Ascending aorta (tissue), 2 donors: ENCODE measurements around the gene UACA. TPM values are rescaled to one million over a fixed set of nuclear protein-coding genes. Genes with fewer than 3 reads are reported as not detected.

Experiments
- DNase-seq, 2 donors: peaks; one replicate each; pipeline ENCODE4 v3.0.0-alpha.2; 2019; ENCODE audit warnings: low spot score in 2 of 2
- H3K27ac ChIP-seq, 2 donors: fragments of 200-600 bp; sonication (generic); one replicate each; pipeline ENCODE4 v1.5.1; 2016 to 2017; ENCODE audit warnings: mild to moderate bottlenecking in 1 of 2
- H3K27me3 ChIP-seq: fragments of 200-600 bp; sonication (generic); one replicate; pipeline ENCODE4 v1.5.1; 2017
- H3K36me3 ChIP-seq, 2 donors: fragments of 200-600 bp; sonication (generic); one replicate each; pipeline ENCODE4 v1.5.1; 2016
- H3K4me1 ChIP-seq, 2 donors: fragments of 200-600 bp; sonication (generic); one replicate each; pipeline ENCODE4 v1.5.1; 2016 to 2017; ENCODE audit warnings: mild to moderate bottlenecking in 1 of 2
- H3K4me3 ChIP-seq, 2 donors: fragments of 200-600 bp; sonication (generic); one replicate each; pipeline ENCODE4 v1.5.1; 2016 to 2017; ENCODE audit warnings: mild to moderate bottlenecking in 1 of 2
- H3K9me3 ChIP-seq, 2 donors: fragments of 200-600 bp; sonication (generic); one replicate each; pipeline ENCODE4 v1.5.1; 2016
- CTCF ChIP-seq, 3 experiments: fragments of 200-600 bp in 2 of 3; fragments of 450-650 bp in 1 of 3; sonication (generic) in 2 of 3; IDR thresholded peaks; one replicate each; pipeline ENCODE4 v1.5.1; 2016 to 2019; ENCODE audit warnings: antibody characterized with exemption in 3 of 3, mild to moderate bottlenecking in 1 of 3, moderate library complexity in 1 of 3
- intact Hi-C: fragments of 100-400 bp; cut with DNase I; formaldehyde crosslinking; loops from one replicate; pipeline ENCODE4 v1.15.1; 2023
- total RNA-seq: library from RNA; depleted of rRNA; stranded (reverse); fragments of >200 nt; gene quantifications from one replicate; pipeline ENCODE4 v1.1.0, GENCODE V29; 2016

The UACA gene
- total RNA-seq, 1 donor from 2014 or later: 34.0 TPM

GRCh38 chr15:70763950-70764730 is 782 bp upstream of the UACA start:
- Histone ChIP-seq H3K27me3 (no peaks in the 10 kb centered on the region), H3K9me3 (no peaks in the 10 kb centered on the region), H3K36me3 (no peaks in the 10 kb centered on the region), H3K27ac (peak overlapping the region; percentile 99), H3K4me3 (peak overlapping the region; percentile 87 to 99), H3K4me1 (peaks cover 6 to 23% of the 10 kb centered on the region in 2 donors)
- no peak for DNase-seq
- intact Hi-C loops: loop anchor here (2.0 to 5.0 kb wide), 4 partner anchors 33 to 93 kb away; no protein-coding TSS in a partner anchor
- TF ChIP-seq CTCF (IDR thresholded peaks at IDR 0.05): no peak

- peak overlapping the region; percentile 87 to 99 for H3K4me3 ChIP-seq
- no peaks in the 10 kb centered on the region for H3K36me3 ChIP-seq
- no peaks in the 10 kb centered on the region for H3K27me3 ChIP-seq
- peaks cover 6 to 27% of the 10 kb centered on the region in 2 donors for H3K4me1 ChIP-seq
- H3K27ac ChIP-seq: peak overlapping the region; percentile 99
- peak in 1 of 2 donors; percentile 72 for DNase-seq
- no peak for TF ChIP-seq CTCF (IDR thresholded peaks at IDR 0.05)
- intact Hi-C loops: loop anchor here (2.0 to 5.0 kb wide), 4 partner anchors 35 to 95 kb away; no protein-coding TSS in a partner anchor
- H3K9me3 ChIP-seq: no peaks in the 10 kb centered on the region
These were observed 764 bp downstream of the UACA start for GRCh38 chr15:70762469-70763119.

GRCh38 chr15:70761931-70762468 is 1.4 kb downstream of the UACA start:
- Histone ChIP-seq H3K4me3 (peak overlapping the region; percentile 87 to 99), H3K4me1 (peaks cover 6 to 31% of the 10 kb centered on the region in 2 donors)
- intact Hi-C loops: loop anchor here (2.0 to 5.0 kb wide), 4 partner anchors 35 to 95 kb away; no protein-coding TSS in a partner anchor

GRCh38 chr15:70761046-70761445 is 2.3 kb downstream of the UACA start:
- TF ChIP-seq CTCF (IDR thresholded peaks at IDR 0.05): no peak
- H3K9me3 ChIP-seq: no peaks in the 10 kb centered on the region
- DNase-seq: no peak
- intact Hi-C loops: loop anchor here (5.0 kb wide), 3 partner anchors 36 to 96 kb away; no protein-coding TSS in a partner anchor
- H3K36me3 ChIP-seq: no peaks in the 10 kb centered on the region
- H3K27me3 ChIP-seq: no peaks in the 10 kb centered on the region
- H3K4me1 ChIP-seq: peaks cover 8 to 31% of the 10 kb centered on the region in 2 donors
- H3K4me3 ChIP-seq: peak overlapping the region; percentile 87 to 99
- H3K27ac ChIP-seq: peak overlapping the region in 1 of 2 donors; percentile 99

More at GRCh38 chr15:70761931-70762468, 1.4 kb downstream of the UACA start:
- peak overlapping the region; percentile 99 for H3K27ac ChIP-seq
- no peaks in the 10 kb centered on the region for H3K36me3 ChIP-seq
- no peaks in the 10 kb centered on the region for H3K27me3 ChIP-seq
- no peaks in the 10 kb centered on the region for H3K9me3 ChIP-seq
- no peak for TF ChIP-seq CTCF (IDR thresholded peaks at IDR 0.05)
- no peak for DNase-seq

- Histone ChIP-seq H3K27ac (peak overlapping the region; percentile 41 to 66), H3K4me1 (peaks cover 3 to 24% of the 10 kb centered on the region in 2 donors), H3K4me3 (peak overlapping the region in 1 of 2 donors; percentile 27), H3K27me3 (no peaks in the 10 kb centered on the region), H3K9me3 (no peaks in the 10 kb centered on the region), H3K36me3 (no peaks in the 10 kb centered on the region)
- no peak for TF ChIP-seq CTCF (IDR thresholded peaks at IDR 0.05)
- no peak for DNase-seq
- intact Hi-C loops: no loop called here
These were observed 4.4 kb downstream of the UACA start for GRCh38 chr15:70758790-70759462.
